HG03159 (cell line): Measurements from ENCODE around the gene CLCN2.

Source experiments
- ATAC-seq: cut with Tn5 transposase; IDR thresholded peaks from one replicate; pipeline ENCODE4 v1.9.1; 2021; ENCODE audit warnings: mild to moderate bottlenecking, moderate library complexity; ENCODE audit not compliant: unreplicated experiment

CLCN2 gene

GRCh38 chr3:184361932-184362667 lies 695 bp upstream of the CLCN2 start:
- no peak for ATAC-seq

- no peak for ATAC-seq
These were observed 375 bp downstream of the CLCN2 start for GRCh38 chr3:184360929-184361531.

- ATAC-seq, result no peak
These were observed 1.1 kb downstream of the CLCN2 start for GRCh38 chr3:184360070-184360928.

GRCh38 chr3:184359610-184360009 lies 1.8 kb downstream of the CLCN2 start:
- ATAC-seq, result no peak

GRCh38 chr3:184358921-184359350 lies 2.5 kb downstream of the CLCN2 start:
- ATAC-seq, result no peak

GRCh38 chr3:184358124-184358767 lies 3.2 kb downstream of the CLCN2 start:
- no peak for ATAC-seq

GRCh38 chr3:184357248-184358123 lies 3.9 kb downstream of the CLCN2 start:
- ATAC-seq, result no peak

- no peak for ATAC-seq
These were observed 6.0 kb downstream of the CLCN2 start for GRCh38 chr3:184355261-184356040.

GRCh38 chr3:184354754-184355153 lies 6.7 kb downstream of the CLCN2 start:
- ATAC-seq, result no peak

GRCh38 chr3:184354121-184354728 lies 7.2 kb downstream of the CLCN2 start:
- peak; percentile 51 for ATAC-seq

GRCh38 chr3:184353546-184353941 lies 7.9 kb downstream of the CLCN2 start:
- ATAC-seq, result no peak

GRCh38 chr3:184352897-184353545 lies 8.4 kb downstream of the CLCN2 start:
- no peak for ATAC-seq

GRCh38 chr3:184352149-184352785 lies 9.1 kb downstream of the CLCN2 start:
- ATAC-seq, result no peak

GRCh38 chr3:184351511-184352148 lies 9.8 kb downstream of the CLCN2 start:
- no peak for ATAC-seq

- ATAC-seq, result no peak
These were observed 10.8 kb downstream of the CLCN2 start for GRCh38 chr3:184350618-184351017.

GRCh38 chr3:184349563-184350470 lies 11.6 kb downstream of the CLCN2 start:
- ATAC-seq, result no peak

GRCh38 chr3:184348057-184348382 lies 13.4 kb downstream of the CLCN2 start:
- ATAC-seq, result no peak
